Transverse colon (tissue), 4 donors: Measurements from ENCODE around the gene C1orf210. TPM values are rescaled to one million over a fixed set of nuclear protein-coding genes. Genes with fewer than 3 reads are reported as not detected.

ENCODE experiments used
- DNase-seq: peaks from one replicate; pipeline ENCODE4 v3.0.0-alpha.2; 2019
- H3K27ac ChIP-seq, 4 donors: fragments of 200-600 bp; sonication (generic); 2 replicates each; pipeline ENCODE4 v1.5.1; 2016 to 2018; ENCODE audit warnings: inconsistent platforms in 4 of 4
- H3K27me3 ChIP-seq: fragments of 200-600 bp; sonication (generic); 2 replicates; pipeline ENCODE4 v1.5.1; 2017; ENCODE audit warnings: inconsistent platforms
- H3K36me3 ChIP-seq, 4 donors: fragments of 200-600 bp; sonication (generic); 2 replicates each; pipeline ENCODE4 v1.5.1; 2017 to 2019; ENCODE audit warnings: inconsistent platforms in 4 of 4
- H3K4me1 ChIP-seq, 4 donors: fragments of 200-600 bp; sonication (generic); 2 replicates each; pipeline ENCODE4 v1.5.1; 2017 to 2020; ENCODE audit warnings: inconsistent platforms in 4 of 4
- H3K4me3 ChIP-seq, 4 donors: fragments of 200-600 bp; sonication (generic); 1 replicate in 1 of 4; 2 replicates in 3 of 4; pipeline versions ENCODE4 v1.5.1 to v1.6.1; 2017 to 2019; ENCODE audit warnings: inconsistent platforms in 4 of 4
- H3K9me3 ChIP-seq, 2 donors: fragments of 200-600 bp; sonication (generic); 2 replicates each; pipeline ENCODE4 v1.5.1; 2017 to 2019; ENCODE audit warnings: inconsistent platforms in 2 of 2
- CTCF ChIP-seq, 5 experiments: fragments of 200-600 bp in 3 of 5; fragments of 450-650 bp in 2 of 5; sonication (generic) in 3 of 5; IDR thresholded peaks; 1 replicate in 2 of 5; 2 replicates in 3 of 5; pipeline ENCODE4 v1.5.1; 2016 to 2017; ENCODE audit warnings: antibody characterized with exemption in 5 of 5, inconsistent platforms in 3 of 5, mild to moderate bottlenecking in 2 of 5, moderate library complexity in 1 of 5
- EP300 ChIP-seq: sonication (generic); formaldehyde crosslinking; IDR thresholded peaks from one replicate; pipeline ENCODE4 v1.6.1; 2017; ENCODE audit warnings: antibody characterized with exemption, low read depth
- POLR2A ChIP-seq: fragments of 450-650 bp; IDR thresholded peaks from one replicate; pipeline ENCODE4 v1.6.1; 2016; ENCODE audit warnings: antibody characterized with exemption, mild to moderate bottlenecking, moderate library complexity
- POLR2AphosphoS5 ChIP-seq, 3 donors: sonication (generic); formaldehyde crosslinking; IDR thresholded peaks; one replicate each; pipeline ENCODE4 v1.6.1; 2016; ENCODE audit warnings: antibody characterized with exemption in 3 of 3
- WGBS, 2 donors: methylation state at CpG; one replicate each; pipeline ENCODE4 v1.1.5; 2018; ENCODE audit warnings: low coverage in 1 of 2; 5-methylcytosine and 5-hydroxymethylcytosine counted together
- in situ Hi-C, 4 donors: fragments of 200-750 bp; cut with MboI; loops; one replicate each; pipeline versions ENCODE4 v1.15.0 to v1.15.1; 2017; ENCODE audit warnings: low sequenced_read_pairs in 3 of 4, low pct_ligation_motif_present in 1 of 4, low pct_unique_long_range_greater_than_20kb in 1 of 4
- intact Hi-C: fragments of 100-400 bp; cut with DNase I; formaldehyde crosslinking; loops from one replicate; pipeline ENCODE4 v1.15.1; 2023; ENCODE audit warnings: low total_unique reads
- total RNA-seq, 4 donors: library from RNA; depleted of rRNA; stranded (reverse); fragments of >200 nt; gene quantifications; one replicate each; pipeline ENCODE4 v1.1.0, GENCODE V29; 2016

C1orf210 gene
- total RNA-seq, 4 donors from 2014 or later: 43.8 to 100 (median 57.6) TPM

GRCh38 chr1:43258370-43258769, 27.0 kb downstream of the C1orf210 start:
- no peaks in the 10 kb centered on the region for H3K9me3 ChIP-seq
- no peaks in the 10 kb centered on the region for H3K36me3 ChIP-seq
- no peaks in the 10 kb centered on the region for H3K27me3 ChIP-seq
- TF ChIP-seq POLR2AphosphoS5 (IDR thresholded peaks at IDR 0.05) (no peak), EP300 (no peak), POLR2A (no peak), CTCF (IDR thresholded peaks at IDR 0.05) (no peak)
- intact Hi-C loops (no loop called here), in situ Hi-C loops (no loop called here)
- no peak overlapping the region for H3K4me3 ChIP-seq
- no peak for DNase-seq
- H3K4me1 ChIP-seq: peaks cover 6 to 20% (median 15%) of the 10 kb centered on the region in 4 donors
- H3K27ac ChIP-seq: no peak overlapping the region
- 94 to 100% methylated on average over 2 to 3 of the region's 3 CpGs for WGBS, 2 donors

GRCh38 chr1:43256675-43257570, 28.5 kb downstream of the C1orf210 start:
- in situ Hi-C loops: no loop called here
- peaks cover 6 to 20% (median 15%) of the 10 kb centered on the region in 4 donors for H3K4me1 ChIP-seq
- 70% methylated on average over 2 to 8 of the region's 8 CpGs for WGBS, 2 donors
- no peaks in the 10 kb centered on the region for H3K36me3 ChIP-seq
- peak; percentile 84 for DNase-seq
- TF ChIP-seq CTCF (IDR thresholded peaks at IDR 0.05): peak in 1 of 5 experiments; percentile 18
- TF ChIP-seq POLR2AphosphoS5 (IDR thresholded peaks at IDR 0.05): peak in 2 of 3 donors; percentile 38 to 58
- TF ChIP-seq EP300: no peak
- TF ChIP-seq POLR2A: no peak
- no peaks in the 10 kb centered on the region for H3K9me3 ChIP-seq
- intact Hi-C loops: no loop called here
- H3K27ac ChIP-seq: peak overlapping the region; percentile 76 to 85 (median 78)
- no peak overlapping the region for H3K4me3 ChIP-seq
- no peaks in the 10 kb centered on the region for H3K27me3 ChIP-seq

GRCh38 chr1:43255438-43256210, 29.8 kb downstream of the C1orf210 start:
- Histone ChIP-seq H3K4me1 (peaks cover 6 to 20% (median 15%) of the 10 kb centered on the region in 4 donors), H3K27ac (peak overlapping the region; percentile 76 to 85 (median 78)), H3K36me3 (no peaks in the 10 kb centered on the region), H3K9me3 (no peaks in the 10 kb centered on the region), H3K27me3 (no peaks in the 10 kb centered on the region), H3K4me3 (no peak overlapping the region)
- WGBS, 2 donors: 74 to 95% methylated on average over 4 to 10 of the region's 10 CpGs
- no peak for DNase-seq
- in situ Hi-C loops: no loop called here
- intact Hi-C loops: no loop called here
- no peak for TF ChIP-seq EP300
- no peak for TF ChIP-seq POLR2A
- TF ChIP-seq CTCF (IDR thresholded peaks at IDR 0.05): no peak
- no peak for TF ChIP-seq POLR2AphosphoS5 (IDR thresholded peaks at IDR 0.05)

- DNase-seq: no peak
- WGBS, 2 donors: 90 to 96% methylated on average over 4 to 8 of the region's 8 CpGs
Observed at GRCh38 chr1:43253876-43254275, 31.5 kb downstream of the C1orf210 start.

More at GRCh38 chr1:43253876-43254275, 31.5 kb downstream of the C1orf210 start:
- TF ChIP-seq POLR2AphosphoS5 (IDR thresholded peaks at IDR 0.05) (no peak), POLR2A (no peak), CTCF (IDR thresholded peaks at IDR 0.05) (no peak), EP300 (no peak)
- Histone ChIP-seq H3K36me3 (no peaks in the 10 kb centered on the region), H3K4me1 (peaks cover 6 to 20% (median 15%) of the 10 kb centered on the region in 4 donors), H3K9me3 (no peaks in the 10 kb centered on the region), H3K4me3 (no peak overlapping the region), H3K27me3 (no peaks in the 10 kb centered on the region), H3K27ac (no peak overlapping the region)
- intact Hi-C loops (no loop called here), in situ Hi-C loops (no loop called here)
